SK-N-SH (cell line): ENCODE results near the gene ACSS2. TPM values are rescaled to one million over a fixed set of nuclear protein-coding genes. Genes with fewer than 3 reads are reported as not detected.
A peak's percentile ranks its signal among the peaks of the same experiment; 100 is the strongest.

Experiments used
- CTCF ChIA-PET: fragments of 300-600, 350-600 bp; formaldehyde crosslinking; extraction: SDS; loops from one replicate; lab custom pipeline; 2021; lab: Yijun Ruan, JAX
- POLR2A ChIA-PET: fragments of 350-600 bp; sonication (Branson Sonifier 250); formaldehyde crosslinking; extraction: SDS; loops from one replicate; lab custom pipeline; 2020; ENCODE audit warnings: antibody characterized with exemption, inconsistent platforms; lab: Yijun Ruan, JAX
- DNase-seq: peaks from one replicate; pipeline ENCODE4 v3.0.0; 2012
- H2AFZ ChIP-seq: fragments of 200-600 bp; sonication (generic); 2 replicates; pipeline ENCODE4 v1.8.1; 2016; ENCODE audit warnings: antibody characterized with exemption, mild to moderate bottlenecking, low read depth
- H3F3A ChIP-seq: fragments of 200-600 bp; sonication (generic); replicated peaks from 2 replicates; pipeline ENCODE3; 2016; ENCODE audit warnings: antibody characterized with exemption, mild to moderate bottlenecking; ENCODE audit not compliant: insufficient read depth
- H3K27ac ChIP-seq, 2 experiments: fragments of 200-500 bp in 1 of 2; fragments of 200-600 bp in 1 of 2; sonication (Bioruptor generic) in 1 of 2; sonication (generic), shearing (Covaris generic) in 1 of 2; 2 replicates each; pipeline versions ENCODE4 v1.5.1 to v1.6.1; 2014 to 2016; ENCODE audit warnings: low read depth in 2 of 2, inconsistent platforms in 1 of 2, low read length in 1 of 2, mild to moderate bottlenecking in 1 of 2, mixed read lengths in 1 of 2
- H3K27me3 ChIP-seq: fragments of 200-600 bp; sonication (generic), shearing (Covaris generic); 2 replicates; pipeline ENCODE4 v1.6.1; 2016; ENCODE audit warnings: mixed run types; ENCODE audit not compliant: insufficient read depth
- H3K36me3 ChIP-seq, 2 experiments: fragments of 200-500 bp in 1 of 2; fragments of 200-600 bp in 1 of 2; sonication (Bioruptor generic) in 1 of 2; sonication (generic) in 1 of 2; replicated peaks in 1 of 2; 2 replicates each; pipeline versions ENCODE3 to v1.5.1; 2014 to 2016; ENCODE audit warnings: low read length in 1 of 2, mild to moderate bottlenecking in 1 of 2; ENCODE audit not compliant: insufficient read depth in 2 of 2, control insufficient read depth in 1 of 2
- H3K4me1 ChIP-seq, 2 experiments: fragments of 200-500 bp in 1 of 2; fragments of 200-600 bp in 1 of 2; sonication (Bioruptor generic) in 1 of 2; sonication (generic), shearing (Covaris generic) in 1 of 2; 2 replicates each; pipeline versions ENCODE4 v1.5.1 to v1.6.1; 2014 to 2016; ENCODE audit warnings: low read depth in 1 of 2, low read length in 1 of 2, mixed run types in 1 of 2; ENCODE audit not compliant: insufficient read depth in 2 of 2, control insufficient read depth in 1 of 2
- H3K4me2 ChIP-seq: fragments of 200-600 bp; sonication (generic), shearing (Covaris generic); 2 replicates; pipeline ENCODE4 v1.6.1; 2017; ENCODE audit warnings: mixed run types
- H3K4me3 ChIP-seq, 2 experiments: fragments of 200-500 bp in 1 of 2; fragments of 200-600 bp in 1 of 2; sonication (Bioruptor generic) in 1 of 2; sonication (generic), shearing (Covaris generic) in 1 of 2; 2 replicates each; pipeline versions ENCODE4 v1.5.1 to v1.8.1; 2014 to 2016; ENCODE audit warnings: low read depth in 2 of 2, inconsistent platforms in 1 of 2, low read length in 1 of 2, mild to moderate bottlenecking in 1 of 2, mixed read lengths in 1 of 2, moderate library complexity in 1 of 2
- H3K79me2 ChIP-seq: fragments of 200-600 bp; sonication (generic); 2 replicates; pipeline ENCODE4 v1.8.1; 2017; ENCODE audit warnings: mild to moderate bottlenecking; ENCODE audit not compliant: insufficient read depth
- H3K9ac ChIP-seq: fragments of 200-600 bp; sonication (generic); 2 replicates; pipeline ENCODE4 v1.6.1; 2017; ENCODE audit warnings: mixed run types
- H3K9me2 ChIP-seq: fragments of 200-600 bp; sonication (generic); 2 replicates; pipeline ENCODE4 v1.6.1; 2017; ENCODE audit warnings: mixed run types
- H3K9me3 ChIP-seq: fragments of 200-600 bp; sonication (generic); 2 replicates; pipeline ENCODE4 v1.6.1; 2017; ENCODE audit warnings: mixed run types, mild to moderate bottlenecking, moderate library complexity
- H4K20me1 ChIP-seq: fragments of 200-600 bp; sonication (generic); 2 replicates; pipeline ENCODE4 v1.6.1; 2017; ENCODE audit warnings: mild to moderate bottlenecking, mixed run types; ENCODE audit not compliant: insufficient read depth
- CHD2 ChIP-seq: fragments of 150-350 bp; IDR thresholded peaks from 2 replicates; pipeline ENCODE4 v1.6.1; 2018; ENCODE audit warnings: low read length; ENCODE audit not compliant: partially characterized antibody
- EP300 ChIP-seq, 2 experiments: IDR thresholded peaks; 2 replicates each; pipeline versions ENCODE4 v1.4.0 to v1.6.1; 2012; ENCODE audit warnings: borderline replicate concordance in 1 of 2, low read depth in 1 of 2, low read length in 1 of 2
- FOXM1 ChIP-seq: IDR thresholded peaks from 2 replicates; pipeline ENCODE4 v1.4.0; 2012; ENCODE audit warnings: low read depth, mild to moderate bottlenecking
- GABPA ChIP-seq: IDR thresholded peaks from 2 replicates; pipeline ENCODE4 v1.4.0; 2012; ENCODE audit warnings: low read depth, mild to moderate bottlenecking
- GATA2 ChIP-seq: sonication (generic); formaldehyde crosslinking; IDR thresholded peaks from 2 replicates; pipeline ENCODE4 v1.5.0; 2020; ENCODE audit warnings: mild to moderate bottlenecking, missing genetic modification reagents
- IRF3 ChIP-seq: fragments of 150-350 bp; IDR thresholded peaks from 2 replicates; pipeline ENCODE4 v1.6.1; 2016; ENCODE audit warnings: mild to moderate bottlenecking, low read depth, low read length
- MAX ChIP-seq: IDR thresholded peaks from 2 replicates; pipeline ENCODE4 v1.4.0; 2012; ENCODE audit warnings: low read depth
- MEF2A ChIP-seq: IDR thresholded peaks from 2 replicates; pipeline ENCODE4 v1.4.0; 2012; ENCODE audit warnings: low read depth, borderline replicate concordance
- RCOR1 ChIP-seq: fragments of 150-350 bp; IDR thresholded peaks from 2 replicates; pipeline ENCODE4 v1.6.1; 2017; ENCODE audit warnings: antibody characterized with exemption, low read length
- SIN3A ChIP-seq: IDR thresholded peaks from 2 replicates; pipeline ENCODE4 v1.6.1; 2012; ENCODE audit warnings: low read depth, mild to moderate bottlenecking, low read length, moderate library complexity, borderline replicate concordance
- TAF1 ChIP-seq: IDR thresholded peaks from 2 replicates; pipeline ENCODE4 v1.6.1; 2012; ENCODE audit warnings: low read depth, mild to moderate bottlenecking, low read length, moderate library complexity, borderline replicate concordance
- USF1 ChIP-seq: IDR thresholded peaks from 2 replicates; pipeline ENCODE4 v1.4.0; 2012; ENCODE audit warnings: low read depth, borderline replicate concordance
- WGBS: methylation state at CpG from one replicate; pipeline ENCODE4 v1.1.6; 2017; ENCODE audit warnings: low lambda C conversion rate; 5-methylcytosine and 5-hydroxymethylcytosine counted together
- polyA plus RNA-seq, 3 experiments: library from polyadenylated mRNA; depleted of rRNA; stranded (reverse); fragments of >200 nt; gene quantifications; 2 replicates each; pipeline ENCODE4 v1.2.3, GENCODE V29; 2012
- TF ChIP-seq, protein P1 (sequence below): IDR thresholded peaks from 2 replicates; pipeline ENCODE4 v1.4.0; 2012; ENCODE audit warnings: low read depth, borderline replicate concordance

ACSS2 gene
- polyA plus RNA-seq, 1 of the 3 experiments (the other 2 are of a cell fraction) = 25.5 TPM

DNA sequence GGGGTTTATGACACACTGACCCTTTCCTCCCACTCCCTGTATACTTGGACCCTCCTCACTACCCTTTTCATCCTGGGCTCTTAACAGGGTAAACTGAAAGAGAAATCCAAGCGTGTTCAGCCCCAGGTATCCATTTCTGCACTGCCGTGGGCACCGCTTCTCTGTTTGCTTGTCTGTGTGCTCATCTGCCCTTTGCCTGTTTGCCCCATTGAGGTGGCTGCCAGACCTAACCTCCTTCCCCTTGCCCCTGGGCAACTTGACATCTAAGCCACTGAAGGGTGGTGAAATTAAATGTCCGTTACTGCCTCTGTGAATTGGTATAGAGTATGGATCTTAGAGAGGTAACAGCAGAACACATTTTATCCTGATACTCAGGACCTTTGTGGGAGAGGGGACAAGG, 38.7 kb downstream of the ACSS2 start (continued):
- TF ChIP-seq IRF3 (no peak), RCOR1 (no peak), SIN3A (no peak), GATA2 (CRISPR knock-in tag) (no peak), CHD2 (no peak)

DNA sequence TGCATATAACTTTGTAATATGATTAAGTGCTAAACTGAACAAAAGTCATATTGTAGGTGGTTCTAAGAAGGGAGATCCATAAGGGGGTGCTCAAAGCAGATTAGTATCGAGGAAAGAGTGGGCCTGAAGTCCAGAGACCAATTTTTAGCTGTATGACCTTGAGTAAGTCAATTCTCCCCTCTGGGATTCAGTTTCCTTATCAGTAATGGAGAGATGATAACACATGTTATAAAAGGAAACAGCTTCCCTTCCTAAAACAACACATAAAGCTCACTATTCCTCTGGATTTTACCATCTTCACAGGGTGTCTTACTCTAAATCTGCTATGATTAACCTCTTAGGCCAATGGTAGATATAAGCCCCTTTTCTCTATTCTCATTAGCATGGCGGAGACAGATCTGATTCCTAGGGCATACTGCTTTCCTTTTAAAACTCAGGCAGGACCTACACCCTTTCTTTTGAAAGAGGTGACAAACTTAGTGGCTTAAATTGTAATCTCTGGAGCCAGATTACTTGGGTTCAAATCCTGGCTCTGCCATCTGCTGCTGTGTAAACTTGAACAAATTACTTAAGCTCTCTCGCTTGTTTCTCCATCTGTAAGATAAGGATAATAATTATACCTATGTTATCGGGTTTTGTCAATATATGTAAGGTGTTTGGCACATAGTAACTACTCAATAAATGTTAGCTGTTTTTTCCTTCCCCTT, 39.5 kb downstream of the ACSS2 start:
- Histone ChIP-seq H3K36me3 (no peaks in the 10 kb centered on the region), H3F3A (no peaks in the 10 kb centered on the region), H2AFZ (no peak overlapping the region), H3K4me3 (no peak overlapping the region), H3K9me3 (no peaks in the 10 kb centered on the region), H3K27me3 (no peaks in the 10 kb centered on the region), H3K9ac (no peak overlapping the region), H4K20me1 (no peaks in the 10 kb centered on the region), H3K27ac (peak overlapping the region in 1 of 2 experiments; percentile 9; a peak in 1 of 4 replicates), H3K79me2 (no peaks in the 10 kb centered on the region), H3K4me2 (no peak overlapping the region), H3K9me2 (no peaks in the 10 kb centered on the region), H3K4me1 (peaks cover 0 to 3% of the 10 kb centered on the region in 2 experiments; a peak in 1 of 4 replicates)
- ChIA-PET CTCF (interaction anchor here (1.2 to 1.5 kb wide), 2 partner anchors 42 to 43 kb away, joined by 3 to 6 read pairs; no protein-coding TSS in a partner anchor), POLR2A (interaction anchor here (0.8 kb wide), 1 partner anchor 12 kb away, joined by 3 read pairs; no protein-coding TSS in a partner anchor)
- 89% methylated on average over 4 of the region's 4 CpGs for WGBS
- TF ChIP-seq MEF2A (no peak), EP300 (IDR thresholded peaks at IDR 0.05; ENCODE audit: borderline replicate concordance in 1 of 2, low read depth in 1 of 2, low read length in 1 of 2) (peak in 1 of 2 experiments; percentile 26; a peak in 1 of 4 replicates)
- DNase-seq = peak; percentile 23

- H4K20me1 ChIP-seq = no peaks in the 10 kb centered on the region
- H3K4me3 ChIP-seq = no peak overlapping the region
- H2AFZ ChIP-seq = no peak overlapping the region
- peaks cover 0 to 3% of the 10 kb centered on the region in 2 experiments; a peak in 1 of 4 replicates for H3K4me1 ChIP-seq
- POLR2A ChIA-PET = no interaction called here
- H3K36me3 ChIP-seq = peaks cover 0 to 3% of the 10 kb centered on the region in 2 experiments
- CTCF ChIA-PET = interaction anchor here (1.1 to 1.2 kb wide), 3 partner anchors 18 to 44 kb away, joined by 3 to 6 read pairs (median 4); no protein-coding TSS in a partner anchor
- H3K9me3 ChIP-seq = no peaks in the 10 kb centered on the region
- no peak overlapping the region for H3K9ac ChIP-seq
- no peaks in the 10 kb centered on the region for H3F3A ChIP-seq
- no peak overlapping the region for H3K27ac ChIP-seq
- no peaks in the 10 kb centered on the region for H3K79me2 ChIP-seq
- DNase-seq = no peak
- H3K4me2 ChIP-seq = no peak overlapping the region
- H3K27me3 ChIP-seq = no peaks in the 10 kb centered on the region
- no peak for TF ChIP-seq GABPA
- TF ChIP-seq, protein P1, sequence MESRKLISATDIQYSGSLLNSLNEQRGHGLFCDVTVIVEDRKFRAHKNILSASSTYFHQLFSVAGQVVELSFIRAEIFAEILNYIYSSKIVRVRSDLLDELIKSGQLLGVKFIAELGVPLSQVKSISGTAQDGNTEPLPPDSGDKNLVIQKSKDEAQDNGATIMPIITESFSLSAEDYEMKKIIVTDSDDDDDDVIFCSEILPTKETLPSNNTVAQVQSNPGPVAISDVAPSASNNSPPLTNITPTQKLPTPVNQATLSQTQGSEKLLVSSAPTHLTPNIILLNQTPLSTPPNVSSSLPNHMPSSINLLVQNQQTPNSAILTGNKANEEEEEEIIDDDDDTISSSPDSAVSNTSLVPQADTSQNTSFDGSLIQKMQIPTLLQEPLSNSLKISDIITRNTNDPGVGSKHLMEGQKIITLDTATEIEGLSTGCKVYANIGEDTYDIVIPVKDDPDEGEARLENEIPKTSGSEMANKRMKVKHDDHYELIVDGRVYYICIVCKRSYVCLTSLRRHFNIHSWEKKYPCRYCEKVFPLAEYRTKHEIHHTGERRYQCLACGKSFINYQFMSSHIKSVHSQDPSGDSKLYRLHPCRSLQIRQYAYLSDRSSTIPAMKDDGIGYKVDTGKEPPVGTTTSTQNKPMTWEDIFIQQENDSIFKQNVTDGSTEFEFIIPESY = no peak
- no peak for TF ChIP-seq FOXM1
- TF ChIP-seq TAF1 = no peak
- TF ChIP-seq RCOR1 = no peak
- no peak for TF ChIP-seq MAX
- TF ChIP-seq USF1 = no peak
- TF ChIP-seq SIN3A = no peak
- H3K9me2 ChIP-seq = no peaks in the 10 kb centered on the region
- WGBS = 76% methylated on average over 2 of the region's 2 CpGs
These were observed 40.5 kb downstream of the ACSS2 start for GRCh38 chr20:34916774-34917354.
